HEK293T (cell line): ENCODE results near the gene CDH8.

ENCODE experiments used
- CTCF ChIA-PET: fragments of 350-600 bp; formaldehyde crosslinking; extraction: SDS; loops from one replicate; lab custom pipeline; 2021; ENCODE audit warnings: antibody characterized with exemption, inconsistent platforms; lab: Yijun Ruan, JAX
- POLR2A ChIA-PET: fragments of 350-600 bp; formaldehyde crosslinking; extraction: SDS; loops from one replicate; lab custom pipeline; 2020; ENCODE audit warnings: antibody characterized with exemption, inconsistent platforms; lab: Yijun Ruan, JAX
- DNase-seq: peaks from one replicate; pipeline ENCODE4 v3.0.0; 2012; ENCODE audit warnings: mixed read lengths; ENCODE audit errors: extremely low spot score
- ARNT ChIP-seq: fragments of 450-650 bp; IDR thresholded peaks from 2 replicates; pipeline ENCODE4 v1.6.1; 2017; ENCODE audit warnings: mild to moderate bottlenecking
- BHLHE40 ChIP-seq: fragments of 450-650 bp; IDR thresholded peaks from 2 replicates; pipeline ENCODE4 v1.6.1; 2016; ENCODE audit warnings: mild to moderate bottlenecking, moderate library complexity, borderline replicate concordance
- CTBP1 ChIP-seq: fragments of 450-650 bp; IDR thresholded peaks from 2 replicates; pipeline ENCODE4 v1.6.1; 2016; ENCODE audit warnings: borderline replicate concordance
- ELF4 ChIP-seq: fragments of 450-650 bp; IDR thresholded peaks from 2 replicates; pipeline ENCODE4 v1.6.1; 2017; ENCODE audit warnings: antibody characterized with exemption
- FOXA1 ChIP-seq: fragments of 450-650 bp; IDR thresholded peaks from 2 replicates; pipeline ENCODE4 v1.6.1; 2016; ENCODE audit warnings: mild to moderate bottlenecking
- FOXK2 ChIP-seq: fragments of 450-650 bp; IDR thresholded peaks from 2 replicates; pipeline ENCODE4 v1.6.1; 2016; ENCODE audit warnings: mild to moderate bottlenecking
- FOXM1 ChIP-seq: fragments of 450-650 bp; IDR thresholded peaks from 2 replicates; pipeline ENCODE4 v1.6.1; 2017; ENCODE audit warnings: mild to moderate bottlenecking, borderline replicate concordance
- HDGF ChIP-seq: fragments of 450-650 bp; IDR thresholded peaks from 2 replicates; pipeline ENCODE4 v1.6.1; 2017; ENCODE audit warnings: antibody characterized with exemption, borderline replicate concordance
- L3MBTL2 ChIP-seq: fragments of 450-650 bp; conservative IDR thresholded peaks from 2 replicates; pipeline ENCODE4 v1.6.1; 2016; ENCODE audit warnings: mild to moderate bottlenecking
- LEF1 ChIP-seq: fragments of 450-650 bp; IDR thresholded peaks from 2 replicates; pipeline ENCODE4 v1.6.1; 2017; ENCODE audit warnings: mild to moderate bottlenecking, borderline replicate concordance
- NFRKB ChIP-seq: fragments of 450-650 bp; IDR thresholded peaks from 2 replicates; pipeline ENCODE4 v1.6.1; 2016; ENCODE audit warnings: mild to moderate bottlenecking, moderate library complexity
- PKNOX1 ChIP-seq: fragments of 450-650 bp; IDR thresholded peaks from 2 replicates; pipeline ENCODE4 v1.6.1; 2016
- SP1 ChIP-seq: fragments of 450-650 bp; IDR thresholded peaks from 2 replicates; pipeline ENCODE4 v1.6.1; 2017
- SUZ12 ChIP-seq: fragments of 450-650 bp; IDR thresholded peaks from 2 replicates; pipeline ENCODE4 v1.6.1; 2016; ENCODE audit warnings: mild to moderate bottlenecking
- TARDBP ChIP-seq: fragments of 450-650 bp; IDR thresholded peaks from 2 replicates; pipeline ENCODE4 v1.6.1; 2016
- ZNF384 ChIP-seq: fragments of 450-650 bp; IDR thresholded peaks from 2 replicates; pipeline ENCODE4 v1.6.1; 2016

The CDH8 gene

GRCh38 chr16:61909074-61909473 is 127.2 kb downstream of the CDH8 start:
- no peak for DNase-seq
- TF ChIP-seq LEF1 (no peak), NFRKB (no peak)
- ChIA-PET CTCF (no interaction called here), POLR2A (no interaction called here)

- ChIA-PET CTCF (no interaction called here), POLR2A (no interaction called here)
- TF ChIP-seq SP1 (no peak), ZNF384 (no peak), CTBP1 (no peak), ARNT (no peak), TARDBP (no peak), FOXA1 (no peak), PKNOX1 (no peak), FOXM1 (no peak), SUZ12 (no peak), FOXK2 (no peak), L3MBTL2 (no peak), HDGF (no peak), ELF4 (no peak), LEF1 (no peak), BHLHE40 (no peak)
- no peak for DNase-seq
These were observed 127.8 kb downstream of the CDH8 start for GRCh38 chr16:61908426-61908825.

GRCh38 chr16:61901689-61902088 is 134.5 kb downstream of the CDH8 start:
- ChIA-PET POLR2A (no interaction called here), CTCF (no interaction called here)
- TF ChIP-seq ARNT: no peak
- TF ChIP-seq LEF1: no peak
- TF ChIP-seq HDGF: no peak
- no peak for TF ChIP-seq SP1
- no peak for TF ChIP-seq ELF4
- no peak for DNase-seq

- ChIA-PET POLR2A (no interaction called here), CTCF (no interaction called here)
- DNase-seq: no peak
- TF ChIP-seq NFRKB (no peak), SUZ12 (no peak), ELF4 (no peak), PKNOX1 (no peak), BHLHE40 (no peak), ARNT (no peak), FOXM1 (no peak)
These were observed 135.8 kb downstream of the CDH8 start for GRCh38 chr16:61900482-61900881.

- TF ChIP-seq PKNOX1: no peak
- no peak for TF ChIP-seq ELF4
- no peak for TF ChIP-seq BHLHE40
- TF ChIP-seq L3MBTL2: no peak
- no peak for TF ChIP-seq SUZ12
- no peak for TF ChIP-seq SP1
- no peak for TF ChIP-seq HDGF
- TF ChIP-seq ARNT: no peak
- no peak for TF ChIP-seq ZNF384
- TF ChIP-seq CTBP1: no peak
- TF ChIP-seq FOXK2: no peak
- TF ChIP-seq NFRKB: no peak
- no peak for TF ChIP-seq TARDBP
- no peak for TF ChIP-seq FOXM1
- TF ChIP-seq FOXA1: no peak
- no peak for TF ChIP-seq LEF1
- CTCF ChIA-PET: no interaction called here
- no peak for DNase-seq
- POLR2A ChIA-PET: no interaction called here
These were observed 138.6 kb downstream of the CDH8 start for GRCh38 chr16:61897657-61898056.

GRCh38 chr16:61892531-61892930 is 143.7 kb downstream of the CDH8 start:
- TF ChIP-seq CTBP1 (no peak), NFRKB (no peak), PKNOX1 (no peak), SUZ12 (no peak), ZNF384 (no peak), HDGF (no peak), FOXA1 (no peak), LEF1 (no peak), FOXM1 (no peak), ARNT (no peak), BHLHE40 (no peak), SP1 (no peak), L3MBTL2 (no peak), FOXK2 (no peak), ELF4 (no peak), TARDBP (no peak)
- ChIA-PET POLR2A (no interaction called here), CTCF (no interaction called here)
- DNase-seq: no peak
